Caco-2 (cell line): ENCODE data around the gene CLEC2B. TPM values are rescaled to one million over a fixed set of nuclear protein-coding genes. Genes with fewer than 3 reads are reported as not detected.
"Not testable (repeated sequence)": the region's sequence is repeated elsewhere in the genome, so short reads cannot be mapped to it uniquely, and the experiment has no call there.

Experiments
- BruUV-seq: library from RNA; stranded (reverse); fragments of 400-500 nt; replicated peaks from 2 replicates; lab custom pipeline; 2021; lab: Mats Ljungman, UMichigan
- CTCF ChIA-PET: fragments of 300-600 bp; sonication (Branson Sonifier 250); formaldehyde crosslinking; loops from one replicate; lab custom pipeline; 2022; ENCODE audit warnings: antibody characterized with exemption; lab: Charles Lee
- POLR2A ChIA-PET: fragments of 300-600 bp; sonication (Branson Sonifier 250); formaldehyde crosslinking; loops from one replicate; lab custom pipeline; 2022; ENCODE audit warnings: antibody characterized with exemption; lab: Charles Lee
- DNase-seq, 2 experiments: peaks; one replicate each; pipeline versions ENCODE4 v3.0.0 to v3.0.0-alpha.2; 2020 to 2022
- H3K27me3 ChIP-seq: replicated peaks from 2 replicates; pipeline ENCODE4 v1.6.0; 2011; ENCODE audit warnings: low read length; ENCODE audit not compliant: control insufficient read depth, insufficient read depth
- H3K36me3 ChIP-seq: 2 replicates; pipeline ENCODE4 v1.5.1; 2011; ENCODE audit warnings: low read length; ENCODE audit not compliant: control insufficient read depth, insufficient read depth
- H3K4me1 ChIP-seq: fragments of 250-450 bp; sonication (Bioruptor Pico); 2 replicates; pipeline ENCODE4 v1.5.1; 2020; ENCODE audit warnings: mild to moderate bottlenecking
- H3K4me3 ChIP-seq: 2 replicates; pipeline ENCODE4 v1.5.1; 2011; ENCODE audit warnings: low read depth, mild to moderate bottlenecking, control low read depth, low read length
- H3K9me3 ChIP-seq: fragments of 250-450 bp; sonication (Bioruptor Pico); 2 replicates; pipeline ENCODE4 v1.5.1; 2020; ENCODE audit warnings: mild to moderate bottlenecking, moderate library complexity
- H3K27ac Mint-ChIP-seq: one replicate; pipeline ENCODE4 v1.8.0; 2022; ENCODE audit warnings: mixed read lengths; ENCODE audit not compliant: unreplicated experiment
- H3K27me3 Mint-ChIP-seq: one replicate; pipeline ENCODE4 v1.8.0; 2022; ENCODE audit warnings: mixed read lengths; ENCODE audit not compliant: insufficient read depth, unreplicated experiment
- H3K36me3 Mint-ChIP-seq: one replicate; pipeline ENCODE4 v1.8.0; 2022; ENCODE audit warnings: mild to moderate bottlenecking, mixed read lengths; ENCODE audit not compliant: insufficient read depth, unreplicated experiment
- H3K4me1 Mint-ChIP-seq: one replicate; pipeline ENCODE4 v1.8.0; 2022; ENCODE audit warnings: low read depth, mixed read lengths; ENCODE audit not compliant: unreplicated experiment
- H3K4me3 Mint-ChIP-seq: one replicate; pipeline ENCODE4 v1.8.0; 2022; ENCODE audit warnings: mild to moderate bottlenecking, moderate library complexity, mixed read lengths; ENCODE audit not compliant: unreplicated experiment
- H3K9me3 Mint-ChIP-seq: one replicate; pipeline ENCODE4 v1.8.0; 2022; ENCODE audit warnings: mixed read lengths; ENCODE audit not compliant: unreplicated experiment
- CTCF ChIP-seq, 2 experiments: fragments of 200-600 bp in 1 of 2; IDR thresholded peaks; 1 replicate in 1 of 2; 2 replicates in 1 of 2; pipeline versions ENCODE4 v1.5.1 to v1.8.0; 2011 to 2022; ENCODE audit warnings: antibody characterized with exemption in 1 of 2, control low read depth in 1 of 2, inconsistent platforms in 1 of 2, low read depth in 1 of 2, low read length in 1 of 2, mild to moderate bottlenecking in 1 of 2, moderate library complexity in 1 of 2; ENCODE audit not compliant: insufficient read depth in 1 of 2, severe bottlenecking in 1 of 2, unreplicated experiment in 1 of 2
- intact Hi-C: fragments of 100-400 bp; cut with micrococcal nuclease; formaldehyde crosslinking; loops from one replicate; pipeline ENCODE4 v1.10.0; 2022; ENCODE audit not compliant: unreplicated experiment
- total RNA-seq: library from RNA; stranded (reverse); gene quantifications from 2 replicates; pipeline ENCODE4 v1.2.3, GENCODE V29; 2022

Gene CLEC2B
- total RNA-seq, 1 experiment from 2014 or later = not detected

DNA sequence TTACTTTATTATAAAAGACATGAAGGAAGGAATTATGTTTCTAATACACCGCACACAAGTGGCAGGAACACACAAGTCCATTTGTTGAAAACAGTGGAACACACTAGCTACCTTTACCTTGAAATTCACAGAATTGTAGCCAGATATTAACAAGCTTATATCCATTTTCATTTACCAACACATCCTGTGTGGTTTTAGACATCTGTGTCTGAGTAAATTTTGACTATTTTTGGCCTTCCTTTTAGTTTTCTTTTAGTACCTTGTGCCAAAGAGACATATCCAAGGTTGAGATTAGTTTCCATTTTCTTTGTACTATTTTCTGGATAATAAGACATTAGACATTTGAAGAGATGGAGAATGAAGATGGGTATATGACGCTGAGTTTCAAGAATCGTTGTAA lies 12.1 kb upstream of the CLEC2B start, which contains the start of gene KLRF2:
Gene KLRF2 (plus strand): TSS at position 244 of the 400 bp plus-strand sequence. CDS start 107 bp downstream, at position 351.
- H3K36me3 ChIP-seq = no peaks in the 10 kb centered on the region
- H3K27me3 ChIP-seq = no peaks in the 10 kb centered on the region
- TF ChIP-seq CTCF (IDR thresholded peaks at IDR 0.05; ENCODE audit: insufficient read depth in 1 of 2, low read depth in 1 of 2, low read length in 1 of 2, severe bottlenecking in 1 of 2, unreplicated experiment in 1 of 2) = no peak
- H3K36me3 Mint-ChIP-seq = no peaks in the 10 kb centered on the region
- no peak within 1 kb of the TSS for H3K4me3 ChIP-seq
- H3K27ac Mint-ChIP-seq = no peak within 1 kb of the TSS
- no peaks in the 10 kb centered on the region for H3K9me3 ChIP-seq
- intact Hi-C loops = no loop called here
- POLR2A ChIA-PET = no interaction called here
- CTCF ChIA-PET = no interaction called here
- H3K9me3 Mint-ChIP-seq = no peaks in the 10 kb centered on the region
- peaks cover 17% of the 10 kb centered on the region for H3K27me3 Mint-ChIP-seq
- BruUV-seq = no TSS peak
- H3K4me1 Mint-ChIP-seq = no peaks in the 10 kb centered on the region
- H3K4me3 Mint-ChIP-seq = no peak within 1 kb of the TSS
- no peak for DNase-seq
- H3K4me1 ChIP-seq = no peaks in the 10 kb centered on the region

GRCh38 chr12:9880532-9881078 lies 11.5 kb upstream of the CLEC2B start:
- Histone ChIP-seq H3K36me3 (no peaks in the 10 kb centered on the region), H3K4me3 (no peak overlapping the region), H3K4me1 (no peaks in the 10 kb centered on the region), H3K27me3 (no peaks in the 10 kb centered on the region), H3K9me3 (no peaks in the 10 kb centered on the region)
- Mint-ChIP-seq H3K36me3 (no peaks in the 10 kb centered on the region), H3K4me3 (no peak overlapping the region), H3K27me3 (peaks cover 14% of the 10 kb centered on the region), H3K27ac (no peak overlapping the region), H3K4me1 (no peaks in the 10 kb centered on the region), H3K9me3 (peaks cover 2% of the 10 kb centered on the region)
- intact Hi-C loops = no loop called here
- ChIA-PET CTCF (no interaction called here), POLR2A (no interaction called here)
- no peak for DNase-seq
- no peak for TF ChIP-seq CTCF (IDR thresholded peaks at IDR 0.05; ENCODE audit: insufficient read depth in 1 of 2, low read depth in 1 of 2, low read length in 1 of 2, severe bottlenecking in 1 of 2, unreplicated experiment in 1 of 2)
- BruUV-seq = no TSS peak

GRCh38 chr12:9876120-9876519 lies 7.0 kb upstream of the CLEC2B start:
- H3K27me3 ChIP-seq, H3K9me3 Mint-ChIP-seq, BruUV-seq, H3K9me3 ChIP-seq, CTCF ChIA-PET, DNase-seq, POLR2A ChIA-PET, H3K4me3 Mint-ChIP-seq, H3K27ac Mint-ChIP-seq, H3K36me3 ChIP-seq, H3K4me3 ChIP-seq, H3K36me3 Mint-ChIP-seq, H3K4me1 ChIP-seq, intact Hi-C loops, H3K4me1 Mint-ChIP-seq: not testable (repeated sequence)
- H3K27me3 Mint-ChIP-seq = peaks cover 16% of the 10 kb centered on the region
